Measurements from ENCODE around the gene RAMAC.

- TF ChIP-seq CTCF (IDR thresholded peaks at IDR 0.05) (no peak), POLR2A (IDR thresholded peaks at IDR 0.05) (no peak), POLR2AphosphoS5 (IDR thresholded peaks at IDR 0.05; ENCODE audit: insufficient read depth in 1 of 2, low read depth in 1 of 2) (no peak)
These were observed 5.0 kb upstream of the RAMAC start for GRCh38 chr15:82980981-82981380.

All from vagina (tissue), 2 donors.